ENCODE data around the gene DCAF6.
"Not testable (repeated sequence)": the region's sequence is repeated elsewhere in the genome, so short reads cannot be mapped to it uniquely, and the experiment has no call there.

DCAF6 gene

GRCh38 chr1:167924543-167925231, 11.8 kb upstream of the DCAF6 start:
- peak; percentile 42 for DNase-seq

GRCh38 chr1:167926486-167926997, 9.9 kb upstream of the DCAF6 start:
- DNase-seq: no peak

DNA sequence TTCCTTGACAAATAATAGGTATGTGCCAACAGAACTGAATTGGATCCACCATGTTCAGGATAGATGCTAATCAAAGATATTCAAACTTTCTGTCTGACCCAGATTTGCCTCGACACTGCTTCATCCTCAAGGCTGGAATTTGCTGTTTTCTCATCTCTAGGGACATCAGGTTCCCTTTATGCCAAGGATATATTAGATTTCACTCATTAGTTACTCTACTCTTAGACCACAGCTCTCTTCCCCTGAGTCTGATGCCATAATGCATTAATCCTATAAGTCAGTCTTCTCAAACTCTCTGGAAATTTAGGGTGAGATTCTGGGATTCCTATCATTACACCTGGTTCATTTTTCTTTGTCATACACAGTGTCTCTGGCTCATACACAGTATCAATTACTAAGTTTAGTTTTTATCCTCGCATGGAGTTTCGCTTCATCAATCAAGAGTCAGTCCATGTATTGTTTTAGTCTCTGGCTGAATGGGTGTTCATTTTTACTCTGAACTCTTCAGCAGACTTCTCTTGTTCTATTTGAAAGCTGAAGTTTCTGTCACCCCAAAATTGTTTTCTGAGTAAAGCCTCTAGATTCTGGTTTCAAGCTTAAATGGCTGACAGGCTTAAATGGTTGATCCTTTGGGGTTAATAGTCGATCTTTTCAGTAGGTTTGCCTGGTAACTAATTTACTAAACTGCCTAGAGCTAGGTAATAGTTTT, 9.3 kb upstream of the DCAF6 start:
- no peak for DNase-seq

DNA sequence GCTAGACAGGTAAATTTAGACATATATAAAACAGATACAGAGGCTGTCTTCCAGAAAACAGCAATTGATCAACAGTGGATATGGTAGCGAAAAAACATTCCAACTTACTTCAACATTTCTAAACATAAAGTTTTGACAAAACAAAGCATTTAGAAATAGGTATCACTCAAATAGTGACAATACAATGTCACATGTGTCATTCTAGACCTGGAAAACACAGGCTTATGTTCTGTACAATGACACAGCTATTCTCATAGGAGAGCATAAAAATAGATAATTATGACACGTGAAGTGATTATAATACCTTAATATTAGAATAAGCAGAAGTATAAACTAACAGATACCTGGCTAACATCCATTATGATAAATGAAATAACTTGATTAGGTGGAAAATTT, 8.0 kb upstream of the DCAF6 start:
- no peak for DNase-seq

GRCh38 chr1:167928919-167929318, 7.6 kb upstream of the DCAF6 start:
- DNase-seq: not testable (repeated sequence)

DNA sequence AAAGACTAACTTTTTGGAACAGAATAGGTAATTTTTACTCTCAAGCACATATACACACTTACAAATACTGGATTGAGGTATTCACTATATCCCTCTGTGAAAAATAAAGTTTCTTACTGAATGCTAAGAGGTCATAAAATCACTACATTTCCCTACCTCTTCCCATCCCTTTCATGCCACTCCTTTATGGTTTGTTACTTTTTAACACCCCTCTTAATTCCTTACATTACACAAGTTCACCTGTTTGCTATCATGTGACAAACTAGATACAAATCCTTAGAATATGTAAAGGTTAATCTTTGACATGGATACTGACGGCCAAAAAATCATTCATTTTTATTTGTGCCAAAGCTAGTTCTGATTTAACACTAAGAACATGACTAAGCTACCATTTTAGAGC, 6.8 kb upstream of the DCAF6 start:
- no peak for DNase-seq

DNA sequence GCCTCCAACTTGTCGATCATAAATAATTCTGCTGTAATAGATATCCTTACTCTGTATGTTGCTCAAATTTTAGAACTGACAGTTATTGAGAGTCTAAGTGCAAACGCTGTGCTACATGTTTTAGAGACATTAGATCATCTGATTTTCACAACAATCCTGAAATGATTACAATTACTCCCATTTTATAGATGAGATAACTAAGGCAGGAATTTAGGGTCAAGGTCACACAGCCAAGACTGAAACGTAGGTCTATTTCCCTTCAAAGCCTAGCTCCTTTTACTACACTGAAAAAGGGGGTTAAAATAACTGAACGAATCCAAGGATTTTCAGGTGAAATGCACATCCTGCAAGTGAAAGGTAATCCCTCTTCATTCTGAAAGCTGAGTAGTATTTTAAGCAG, 2.7 kb upstream of the DCAF6 start:
- DNase-seq: no peak

DNA sequence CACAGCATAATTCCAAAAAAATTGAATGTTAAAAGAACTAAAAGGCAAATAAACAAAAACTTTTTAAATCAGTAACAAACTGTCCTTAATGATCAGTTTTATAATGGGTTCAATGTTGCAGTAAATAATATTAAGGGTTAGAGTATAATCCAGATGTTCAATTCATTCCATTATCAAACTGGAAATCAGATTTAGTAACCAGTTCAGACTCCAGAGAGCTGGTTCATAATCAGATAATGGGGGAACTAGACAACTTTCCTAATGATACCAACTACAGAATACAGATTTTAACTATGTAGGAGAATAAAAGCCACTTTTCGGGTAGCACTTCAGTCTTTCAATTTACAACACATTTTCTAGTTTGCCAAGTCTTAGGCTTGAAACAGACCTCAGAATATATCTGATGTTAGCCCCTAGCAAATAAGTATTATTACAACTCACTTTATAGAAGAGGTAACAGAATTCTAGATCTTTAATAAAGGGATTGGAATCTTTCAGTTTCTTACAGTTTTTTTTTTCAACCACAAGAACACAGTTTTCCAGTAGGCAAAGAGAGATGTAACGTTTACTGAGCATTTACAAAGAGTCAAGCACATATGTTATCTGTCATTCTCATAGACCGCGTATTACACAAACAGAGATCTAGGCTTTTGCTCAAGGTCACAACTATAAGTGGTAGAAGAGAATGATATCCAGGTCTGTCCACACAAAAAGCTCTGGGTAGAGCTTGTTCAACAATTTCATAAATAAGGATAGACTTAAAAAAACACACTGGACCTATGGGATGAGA, 1.9 kb upstream of the DCAF6 start:
- peak; percentile 57 for DNase-seq

DNA sequence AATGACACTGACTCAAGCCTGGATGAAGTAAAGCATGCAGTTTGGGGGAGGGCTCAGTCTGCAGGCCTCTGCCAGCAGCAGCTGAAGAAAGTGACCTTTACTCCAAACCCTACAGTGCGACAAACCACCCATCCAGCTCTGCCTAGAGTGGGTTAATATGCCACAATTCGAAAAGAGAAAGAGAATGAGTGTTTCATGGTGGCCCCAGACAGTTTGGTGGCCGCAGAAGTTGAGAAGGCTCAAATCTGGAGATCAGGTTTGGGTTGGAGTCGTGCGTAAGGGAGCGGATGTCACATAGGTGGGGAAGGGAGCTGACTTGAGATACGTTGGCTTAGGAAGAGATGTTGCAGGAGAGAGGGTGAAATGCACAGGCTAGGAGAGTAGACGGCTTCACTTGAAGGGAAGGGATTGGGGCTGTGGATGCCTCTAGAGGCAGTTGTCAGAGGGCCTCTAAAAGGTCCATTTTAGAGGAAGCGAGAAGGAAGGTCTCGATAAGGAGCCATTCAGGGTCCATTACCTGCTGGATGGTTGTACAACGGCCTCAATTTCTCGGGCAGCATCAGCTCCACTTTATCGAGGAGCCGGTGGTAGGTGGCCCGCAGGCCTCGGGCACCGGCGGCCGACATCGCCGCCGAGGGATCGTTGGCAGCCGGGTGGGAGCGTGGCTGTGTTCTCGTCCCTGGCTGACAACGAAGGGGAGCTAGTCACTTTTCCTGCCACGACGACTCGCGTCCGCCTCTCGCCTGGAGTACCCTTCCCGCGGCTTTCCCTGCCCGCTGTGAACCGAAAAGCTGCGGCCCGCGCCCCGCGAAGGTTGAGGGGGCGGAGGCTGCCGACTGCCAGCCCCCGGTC, 1.0 kb upstream of the DCAF6 start:
- DNase-seq: peak; percentile 63

- DNase-seq: peak; percentile 87
These were observed 636 bp downstream of the DCAF6 start, which contains the start of gene MPC2 for GRCh38 chr1:167936930-167937708. Gene MPC2 (minus strand): TSS chr1:167937072. CDS start chr1:167935841, 1,231 bp downstream.

DNA sequence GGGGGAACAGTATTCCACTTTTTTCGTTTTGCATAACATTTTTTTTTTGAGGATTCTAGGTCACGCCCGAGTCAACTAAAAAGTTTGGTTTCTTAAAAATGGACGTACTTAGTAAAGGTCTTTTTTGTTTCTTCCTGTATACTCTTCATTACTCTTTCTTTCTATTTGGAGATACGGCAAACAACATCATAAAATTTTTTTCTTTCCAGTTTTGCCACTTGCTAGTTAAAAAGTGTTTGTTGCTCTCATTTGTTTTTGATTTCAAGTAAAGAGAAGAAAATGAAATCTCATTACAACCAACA, 1.2 kb downstream of the DCAF6 start:
- DNase-seq: no peak

- DNase-seq: no peak
These were observed 1.7 kb downstream of the DCAF6 start for GRCh38 chr1:167938080-167938636.

DNA sequence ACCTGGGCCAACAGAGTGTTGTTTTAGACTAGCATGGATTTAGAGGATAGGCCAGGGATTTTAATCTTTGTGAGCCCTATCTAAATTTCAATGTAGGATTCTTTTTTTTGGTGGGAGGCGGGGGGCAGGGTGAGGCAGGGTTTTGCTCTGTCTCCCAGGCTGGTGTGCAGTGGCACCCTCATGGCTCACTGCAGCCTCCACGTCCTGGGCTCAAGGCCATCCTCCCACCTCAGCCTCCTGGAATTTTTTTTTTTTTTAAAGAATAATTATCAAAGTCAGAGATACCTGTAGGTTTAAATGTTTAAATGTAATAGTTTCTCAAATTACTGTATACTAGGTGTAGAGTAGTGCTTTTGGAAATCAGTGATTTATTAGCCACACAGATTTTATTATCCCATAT, 3.8 kb downstream of the DCAF6 start:
- DNase-seq: no peak

DNA sequence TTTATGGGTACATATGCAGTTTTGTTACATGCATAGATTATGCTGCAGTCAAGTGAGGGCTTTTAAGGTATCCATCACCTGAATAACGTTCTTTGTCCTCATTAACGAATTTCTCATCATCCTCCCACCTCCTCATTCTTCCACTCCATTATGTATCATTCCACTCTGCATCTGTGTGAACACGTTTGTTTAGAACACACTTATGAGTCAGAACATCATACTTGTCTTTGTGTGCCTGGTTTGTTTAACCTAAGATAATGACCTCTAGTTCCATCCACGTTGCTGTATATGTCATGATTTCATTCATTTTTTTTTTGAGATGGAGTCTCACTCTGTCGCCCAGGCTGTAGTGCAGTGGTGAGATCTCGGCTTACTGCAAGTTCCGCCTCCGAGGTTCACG, 7.1 kb downstream of the DCAF6 start:
- no peak for DNase-seq

DNA sequence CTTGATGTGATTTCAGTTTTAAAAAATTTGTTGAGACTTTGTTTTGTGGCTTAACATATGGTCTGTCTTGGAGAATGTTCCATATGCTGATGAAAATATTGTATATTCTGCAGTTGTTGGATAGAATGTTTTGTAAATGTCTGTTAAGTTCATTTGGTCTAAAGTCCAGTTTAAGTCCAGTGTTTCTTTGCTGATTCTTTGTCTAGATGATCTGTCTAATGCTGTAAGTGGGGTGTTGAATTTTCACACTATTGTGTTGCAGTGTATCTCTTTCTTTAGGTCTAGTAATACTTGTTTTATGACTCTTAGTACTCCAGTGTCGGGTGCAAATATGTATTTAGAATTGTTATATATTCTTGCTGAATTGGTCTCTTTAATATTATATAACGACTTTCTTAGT, 11.2 kb downstream of the DCAF6 start:
- DNase-seq: no peak

GRCh38 chr1:167949785-167950184, 13.3 kb downstream of the DCAF6 start:
- DNase-seq: peak; percentile 56

GRCh38 chr1:167950569-167950968, 14.1 kb downstream of the DCAF6 start:
- no peak for DNase-seq

GRCh38 chr1:167955915-167956314, 19.4 kb downstream of the DCAF6 start:
- DNase-seq: no peak

GRCh38 chr1:167957710-167958109, 21.2 kb downstream of the DCAF6 start:
- no peak for DNase-seq

DNA sequence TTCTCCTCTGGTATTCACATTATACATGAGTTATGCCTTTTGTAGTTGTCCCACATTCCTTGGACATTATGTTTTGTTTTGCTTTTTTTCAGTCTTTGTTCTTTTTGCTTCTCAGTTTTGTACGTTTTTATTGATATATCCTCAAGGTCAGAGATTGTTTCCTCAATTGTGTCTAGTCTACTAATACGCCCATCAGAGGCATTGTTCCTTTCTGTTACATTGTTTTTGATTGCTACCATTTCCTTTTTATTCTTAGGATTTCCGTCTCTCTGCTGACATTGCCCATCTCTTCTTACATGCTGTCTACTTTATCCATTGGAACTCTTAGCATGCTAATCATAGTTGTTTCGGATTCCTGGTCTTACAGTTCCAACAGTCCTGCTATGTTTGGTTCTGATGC, 28.2 kb downstream of the DCAF6 start:
- DNase-seq: no peak

- DNase-seq: no peak
These were observed 29.6 kb downstream of the DCAF6 start for GRCh38 chr1:167966050-167966449.

GRCh38 chr1:167968569-167968968, 32.1 kb downstream of the DCAF6 start:
- DNase-seq: no peak
